IPS DF 6.9 (cell line): Measurements from ENCODE around the gene ING5.

Experiments used
- DNase-seq: peaks from one replicate; pipeline ENCODE4 v3.0.0-alpha.2; 2013; ENCODE audit warnings: low read depth, low spot score
- H3K27ac ChIP-seq: one replicate; pipeline ENCODE4 v1.5.1; 2013; ENCODE audit warnings: low read length, control low read depth
- H3K27me3 ChIP-seq: 2 replicates; pipeline ENCODE4 v1.6.1; 2013; ENCODE audit warnings: mild to moderate bottlenecking, low read length; ENCODE audit not compliant: control insufficient read depth, insufficient read depth
- H3K36me3 ChIP-seq: 2 replicates; pipeline ENCODE4 v1.6.1; 2013; ENCODE audit warnings: low read length; ENCODE audit not compliant: control insufficient read depth, insufficient read depth
- H3K4me1 ChIP-seq: 2 replicates; pipeline ENCODE4 v1.6.1; 2013; ENCODE audit warnings: low read length; ENCODE audit not compliant: control insufficient read depth, insufficient read depth
- H3K4me3 ChIP-seq: 2 replicates; pipeline ENCODE4 v1.5.1; 2013; ENCODE audit warnings: mild to moderate bottlenecking, low read length
- H3K9me3 ChIP-seq: 2 replicates; pipeline ENCODE4 v1.6.1; 2013; ENCODE audit warnings: low read length, inconsistent platforms; ENCODE audit not compliant: control insufficient read depth, insufficient read depth
- WGBS: extraction: QIAGEN DNeasy Blood & Tissue Kit; methylation state at CpG from one replicate; pipeline ENCODE4 v1.1.7; 2013; ENCODE audit warnings: mixed read lengths, missing lambda C conversion rate; ENCODE audit not compliant: insufficient read length, insufficient coverage; 5-methylcytosine and 5-hydroxymethylcytosine counted together

Gene ING5

GRCh38 chr2:241686650-241687425, 15.0 kb upstream of the ING5 start, which contains the start of gene DTYMK:
TSS of gene DTYMK (minus strand) at chr2:241686815. CDS start at chr2:241686783, 32 bp downstream.
- H3K4me1 ChIP-seq = no peaks in the 10 kb centered on the region; the same call in 1 of the 2 replicates
- H3K27me3 ChIP-seq = no peaks in the 10 kb centered on the region
- DNase-seq = peak; percentile 48
- peaks cover 5% of the 10 kb centered on the region for H3K36me3 ChIP-seq
- H3K9me3 ChIP-seq = no peaks in the 10 kb centered on the region
- WGBS = no CpG with 5 or more reads among the region's 102 CpGs
- H3K27ac ChIP-seq = no peak within 1 kb of the TSS
- H3K4me3 ChIP-seq = peak within 1 kb of the TSS; percentile 85

- Histone ChIP-seq H3K9me3 (no peaks in the 10 kb centered on the region), H3K4me1 (no peaks in the 10 kb centered on the region; the same call in 1 of the 2 replicates), H3K4me3 (no peak overlapping the region), H3K27ac (no peak overlapping the region), H3K36me3 (peaks cover 4% of the 10 kb centered on the region), H3K27me3 (no peaks in the 10 kb centered on the region)
- DNase-seq = no peak
- whole genome bisulfite sequencing = no CpG with 5 or more reads among the region's 10 CpGs
Measured at GRCh38 chr2:241689306-241689705, 12.5 kb upstream of the ING5 start.

GRCh38 chr2:241690202-241690717, 11.6 kb upstream of the ING5 start:
- no CpG with 5 or more reads among the region's 6 CpGs for WGBS
- no peaks in the 10 kb centered on the region for H3K9me3 ChIP-seq
- no peak for DNase-seq
- H3K4me1 ChIP-seq = no peaks in the 10 kb centered on the region; the same call in 1 of the 2 replicates
- H3K27ac ChIP-seq = no peak overlapping the region
- no peak overlapping the region for H3K4me3 ChIP-seq
- H3K27me3 ChIP-seq = no peaks in the 10 kb centered on the region
- peaks cover 3% of the 10 kb centered on the region; the same call in 1 of the 2 replicates for H3K36me3 ChIP-seq

- Histone ChIP-seq H3K27me3 (no peaks in the 10 kb centered on the region), H3K9me3 (no peaks in the 10 kb centered on the region), H3K4me1 (no peaks in the 10 kb centered on the region), H3K27ac (no peak overlapping the region), H3K4me3 (no peak overlapping the region), H3K36me3 (peaks cover 3% of the 10 kb centered on the region; the same call in 1 of the 2 replicates)
- WGBS = no CpG with 5 or more reads among the region's 6 CpGs
- DNase-seq = no peak
Measured at GRCh38 chr2:241692448-241692847, 9.4 kb upstream of the ING5 start.

GRCh38 chr2:241695651-241696050, 6.2 kb upstream of the ING5 start:
- WGBS = no CpG with 5 or more reads among the region's 4 CpGs
- no peak for DNase-seq
- H3K27me3 ChIP-seq = no peaks in the 10 kb centered on the region
- H3K4me1 ChIP-seq = no peaks in the 10 kb centered on the region
- no peaks in the 10 kb centered on the region for H3K9me3 ChIP-seq
- H3K27ac ChIP-seq = no peak overlapping the region
- H3K4me3 ChIP-seq = no peak overlapping the region
- no peaks in the 10 kb centered on the region for H3K36me3 ChIP-seq

GRCh38 chr2:241701149-241701398, 765 bp upstream of the ING5 start:
- Histone ChIP-seq H3K4me3 (peak overlapping the region; percentile 90; the same call in 1 of the 2 replicates), H3K4me1 (no peaks in the 10 kb centered on the region; the same call in 1 of the 2 replicates), H3K36me3 (0 out of 2 replicates have a peak, but pooled peaks cover 3% of the 10 kb centered on the region), H3K9me3 (no peaks in the 10 kb centered on the region), H3K27ac (no peak overlapping the region), H3K27me3 (no peaks in the 10 kb centered on the region)
- DNase-seq = no peak
- no CpG with 5 or more reads among the region's 17 CpGs for WGBS

- no peak overlapping the region for H3K27ac ChIP-seq
- H3K4me3 ChIP-seq = peak overlapping the region; percentile 90; the same call in 1 of the 2 replicates
- H3K36me3 ChIP-seq = peaks cover 5% of the 10 kb centered on the region; the same call in 1 of the 2 replicates
- DNase-seq = no peak
- no peaks in the 10 kb centered on the region for H3K9me3 ChIP-seq
- no CpG with 5 or more reads among the region's 98 CpGs for WGBS
- H3K27me3 ChIP-seq = no peaks in the 10 kb centered on the region
- H3K4me1 ChIP-seq = no peaks in the 10 kb centered on the region; the same call in 1 of the 2 replicates
Measured at GRCh38 chr2:241702155-241703031, 554 bp downstream of the ING5 start.

GRCh38 chr2:241703032-241703604, 1.3 kb downstream of the ING5 start:
- Histone ChIP-seq H3K4me1 (no peaks in the 10 kb centered on the region; the same call in 1 of the 2 replicates), H3K4me3 (peak overlapping the region; percentile 80; the same call in 1 of the 2 replicates), H3K9me3 (no peaks in the 10 kb centered on the region), H3K27ac (no peak overlapping the region), H3K36me3 (peaks cover 11% of the 10 kb centered on the region; the same call in 1 of the 2 replicates), H3K27me3 (no peaks in the 10 kb centered on the region)
- no CpG with 5 or more reads among the region's 11 CpGs for WGBS
- no peak for DNase-seq

GRCh38 chr2:241706537-241706936, 4.7 kb downstream of the ING5 start:
- Histone ChIP-seq H3K27ac (no peak overlapping the region), H3K36me3 (peaks cover 24% of the 10 kb centered on the region), H3K9me3 (no peaks in the 10 kb centered on the region), H3K4me1 (no peaks in the 10 kb centered on the region; the same call in 1 of the 2 replicates), H3K4me3 (no peak overlapping the region), H3K27me3 (no peaks in the 10 kb centered on the region)
- no peak for DNase-seq
- no CpG with 5 or more reads among the region's 6 CpGs for WGBS

- Histone ChIP-seq H3K27me3 (no peaks in the 10 kb centered on the region), H3K27ac (no peak overlapping the region), H3K4me1 (no peaks in the 10 kb centered on the region; the same call in 1 of the 2 replicates), H3K36me3 (peaks cover 29% of the 10 kb centered on the region), H3K9me3 (no peaks in the 10 kb centered on the region), H3K4me3 (no peak overlapping the region)
- DNase-seq = no peak
- no CpG with 5 or more reads among the region's 10 CpGs for WGBS
Measured at GRCh38 chr2:241708879-241709278, 7.0 kb downstream of the ING5 start.
